Endodermal cell (in vitro differentiated cells): Measurements from ENCODE around the gene FSIP2. TPM values are rescaled to one million over a fixed set of nuclear protein-coding genes. Genes with fewer than 3 reads are reported as not detected.

Experiments
- DNase-seq: peaks from one replicate; pipeline ENCODE4 v3.0.0-alpha.2; 2017
- H3K27ac ChIP-seq: 2 replicates; pipeline ENCODE4 v1.5.1; 2013; ENCODE audit warnings: mild to moderate bottlenecking, low read depth, low read length, moderate library complexity
- H3K27me3 ChIP-seq: 2 replicates; pipeline ENCODE4 v1.6.1; 2013; ENCODE audit warnings: mild to moderate bottlenecking, low read length, moderate library complexity; ENCODE audit not compliant: insufficient read depth, control insufficient read depth, poor library complexity, severe bottlenecking
- H3K36me3 ChIP-seq: 2 replicates; pipeline ENCODE4 v1.7.0; 2013; ENCODE audit warnings: mild to moderate bottlenecking, low read length, moderate library complexity; ENCODE audit not compliant: control insufficient read depth, insufficient read depth
- H3K4me1 ChIP-seq: one replicate; pipeline ENCODE4 v1.7.0; 2013; ENCODE audit warnings: low read length; ENCODE audit not compliant: control insufficient read depth, insufficient read depth
- H3K4me3 ChIP-seq: 2 replicates; pipeline ENCODE4 v1.5.1; 2013; ENCODE audit warnings: mild to moderate bottlenecking, low read length, moderate library complexity
- H3K9ac ChIP-seq: 2 replicates; pipeline ENCODE4 v1.6.1; 2013; ENCODE audit warnings: mild to moderate bottlenecking, low read length, moderate library complexity; ENCODE audit not compliant: poor library complexity, severe bottlenecking; ENCODE audit errors: extremely low read depth
- H3K9me3 ChIP-seq: 2 replicates; pipeline ENCODE4 v1.6.1; 2013; ENCODE audit warnings: mild to moderate bottlenecking, low read length, moderate library complexity; ENCODE audit not compliant: control insufficient read depth
- H3K27ac Mint-ChIP-seq: 2 replicates; pipeline ENCODE4 v1.8.0; 2020; ENCODE audit warnings: mixed read lengths
- H3K27me3 Mint-ChIP-seq: 2 replicates; pipeline ENCODE4 v1.8.0; 2021; ENCODE audit warnings: mild to moderate bottlenecking, mixed read lengths; ENCODE audit not compliant: insufficient read depth
- H3K36me3 Mint-ChIP-seq: 2 replicates; pipeline ENCODE4 v1.8.0; 2020; ENCODE audit warnings: low read depth, mixed read lengths
- H3K4me1 Mint-ChIP-seq: 2 replicates; pipeline ENCODE4 v1.8.0; 2020; ENCODE audit warnings: mixed read lengths
- H3K4me3 Mint-ChIP-seq: 2 replicates; pipeline ENCODE4 v1.8.0; 2020; ENCODE audit warnings: mild to moderate bottlenecking, moderate library complexity, mixed read lengths
- H3K9me3 Mint-ChIP-seq: 2 replicates; pipeline ENCODE4 v1.8.0; 2020; ENCODE audit warnings: mild to moderate bottlenecking, mixed read lengths
- CTCF ChIP-seq: fragments of 200-600 bp; sonication (generic); conservative IDR thresholded peaks from 2 replicates; pipeline ENCODE4 v1.5.0; 2021; ENCODE audit warnings: antibody characterized with exemption, mild to moderate bottlenecking
- WGBS, 2 experiments: methylation state at CpG; one replicate each; pipeline versions ENCODE4 v1.1.5 to v1.1.7; 2013; ENCODE audit warnings: missing lambda C conversion rate in 2 of 2, mixed read lengths in 1 of 2; ENCODE audit not compliant: insufficient coverage in 1 of 2, insufficient read length in 1 of 2; 5-methylcytosine and 5-hydroxymethylcytosine counted together
- total RNA-seq, 2 donors: library from RNA; stranded (reverse); fragmentation: NEBNext Ultra II Directional in 1 of 2; extraction: Animal tissue kit (Norgen Biotek cat#: 25700) in 1 of 2; gene quantifications; 2 replicates in 1 of 2; 3 replicates in 1 of 2; pipeline ENCODE4 v1.2.1, GENCODE V29; 2021

Gene FSIP2
- total RNA-seq, 2 donors from 2014 or later: 6.7 to 8.7 TPM

DNA sequence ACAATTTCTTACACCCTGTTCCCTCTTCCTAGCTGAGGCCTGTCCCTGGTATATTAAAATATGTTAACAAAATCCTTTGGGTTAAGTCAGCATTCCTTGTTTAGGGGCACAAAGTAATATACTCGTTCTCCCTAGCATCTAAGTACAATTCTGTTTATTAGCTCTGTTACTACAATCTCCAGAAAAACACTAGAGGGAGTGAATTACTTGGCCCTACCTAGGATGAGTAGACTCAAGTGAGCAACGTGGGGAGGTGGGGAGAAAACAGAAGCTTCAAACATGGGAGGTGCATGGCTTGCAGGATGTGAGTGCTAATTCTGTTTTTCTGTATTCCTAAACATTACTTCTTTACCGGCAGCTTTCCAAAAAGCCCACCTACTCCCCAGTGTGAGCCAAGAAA lies 89.7 kb downstream of the FSIP2 start:
- TF ChIP-seq CTCF: no peak
- no peak for DNase-seq
- no peaks in the 10 kb centered on the region for H3K36me3 Mint-ChIP-seq
- no peak overlapping the region for H3K4me3 ChIP-seq
- no peaks in the 10 kb centered on the region for H3K27me3 ChIP-seq
- H3K36me3 ChIP-seq: no peaks in the 10 kb centered on the region
- H3K9me3 ChIP-seq: no peaks in the 10 kb centered on the region
- no peaks in the 10 kb centered on the region for H3K27me3 Mint-ChIP-seq
- H3K27ac Mint-ChIP-seq: no peak overlapping the region
- H3K9me3 Mint-ChIP-seq: no peaks in the 10 kb centered on the region
- H3K27ac ChIP-seq: no peak overlapping the region
- H3K4me3 Mint-ChIP-seq: no peak overlapping the region
- peaks cover 16% of the 10 kb centered on the region for H3K4me1 Mint-ChIP-seq
- H3K9ac ChIP-seq: no peak overlapping the region
- no peaks in the 10 kb centered on the region for H3K4me1 ChIP-seq
- WGBS, 2 experiments: 90% methylated on average over 3 of the region's 3 CpGs; no CpG with 5 or more reads in 1 of the 2 experiments

- Mint-ChIP-seq H3K27ac (no peak overlapping the region), H3K36me3 (peaks cover 17% of the 10 kb centered on the region), H3K27me3 (no peaks in the 10 kb centered on the region), H3K9me3 (peaks cover 29% of the 10 kb centered on the region), H3K4me1 (peaks cover 12% of the 10 kb centered on the region), H3K4me3 (no peak overlapping the region)
- no peak for DNase-seq
- H3K27ac ChIP-seq: no peak overlapping the region
- peaks cover 21% of the 10 kb centered on the region for H3K9me3 ChIP-seq
- H3K36me3 ChIP-seq: no peaks in the 10 kb centered on the region
- H3K9ac ChIP-seq: no peak overlapping the region
- no peaks in the 10 kb centered on the region for H3K4me1 ChIP-seq
- H3K4me3 ChIP-seq: no peak overlapping the region
- no peak for TF ChIP-seq CTCF
- H3K27me3 ChIP-seq: no peaks in the 10 kb centered on the region
- 100% methylated on average over 1 of the region's 1 CpG; no CpG with 5 or more reads in 1 of the 2 experiments for WGBS, 2 experiments
Measured at GRCh38 chr2:185833864-185834263, 95.3 kb downstream of the FSIP2 start.

- H3K27me3 ChIP-seq: no peaks in the 10 kb centered on the region
- no peak for DNase-seq
- Mint-ChIP-seq H3K9me3 (peaks cover 43% of the 10 kb centered on the region), H3K27me3 (no peaks in the 10 kb centered on the region), H3K4me1 (no peaks in the 10 kb centered on the region), H3K27ac (no peak overlapping the region), H3K4me3 (no peak overlapping the region), H3K36me3 (peaks cover 17% of the 10 kb centered on the region)
- H3K27ac ChIP-seq: no peak overlapping the region
- H3K36me3 ChIP-seq: no peaks in the 10 kb centered on the region
- peak overlapping the region; percentile 35 for H3K4me3 ChIP-seq
- no peak for TF ChIP-seq CTCF
- WGBS, 2 experiments: 98% methylated on average over 8 of the region's 8 CpGs; no CpG with 5 or more reads in 1 of the 2 experiments
- no peak overlapping the region for H3K9ac ChIP-seq
- H3K9me3 ChIP-seq: peaks cover 21% of the 10 kb centered on the region
- no peaks in the 10 kb centered on the region for H3K4me1 ChIP-seq
Measured at GRCh38 chr2:185835974-185836373, 97.4 kb downstream of the FSIP2 start.
